ENCODE measurements around the gene ACOXL. TPM values are rescaled to one million over a fixed set of nuclear protein-coding genes. Genes with fewer than 3 reads are reported as not detected.
"Not testable (repeated sequence)": the region's sequence is repeated elsewhere in the genome, so short reads cannot be mapped to it uniquely, and the experiment has no call there.

Gene ACOXL
- total RNA-seq, 4 donors from 2014 or later, result not detected

DNA sequence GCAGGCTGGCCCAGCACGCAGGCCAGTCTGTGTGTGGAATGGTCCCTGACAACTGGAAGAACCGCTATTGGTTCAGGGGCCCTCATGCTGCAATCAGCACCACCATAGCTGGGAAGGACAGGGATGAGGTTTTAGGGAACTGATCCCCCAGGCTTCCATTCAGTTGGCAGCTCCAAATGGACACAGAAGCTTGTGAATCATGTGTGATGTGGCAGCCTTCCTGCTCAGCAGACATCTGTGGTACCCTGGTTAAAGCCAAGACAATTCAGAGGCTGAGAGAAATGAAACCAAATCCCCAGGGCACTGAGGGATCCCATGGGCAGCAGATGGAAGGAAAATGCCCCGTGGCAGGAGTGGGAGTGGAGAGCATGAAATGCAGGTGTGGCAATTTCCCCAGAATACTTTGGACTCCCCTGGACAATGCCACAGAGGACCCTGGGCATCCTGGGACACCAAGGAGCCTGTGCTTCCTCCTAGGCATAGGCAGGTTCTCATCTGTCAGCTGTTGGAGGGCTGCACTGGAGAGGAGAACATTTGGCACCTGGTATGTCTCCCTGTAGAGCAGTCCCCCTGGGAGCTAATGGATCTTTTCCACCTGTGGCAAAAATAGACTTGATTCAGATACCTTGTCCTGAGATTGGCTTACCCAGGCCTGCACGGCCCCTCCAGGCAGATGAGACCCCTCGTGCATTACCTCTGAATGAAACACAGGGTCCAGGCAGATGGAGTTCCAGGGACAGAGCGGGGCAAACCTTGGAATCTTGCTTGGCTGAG lies 226.2 kb downstream of the ACOXL start:
- Histone ChIP-seq H3K4me1 (no peaks in the 10 kb centered on the region), H3K27me3 (no peaks in the 10 kb centered on the region), H3K4me3 (no peak overlapping the region), H3K9me3 (no peaks in the 10 kb centered on the region), H3K36me3 (no peaks in the 10 kb centered on the region), H3K27ac (no peak overlapping the region)
- no peak for DNase-seq
- TF ChIP-seq, protein P1, sequence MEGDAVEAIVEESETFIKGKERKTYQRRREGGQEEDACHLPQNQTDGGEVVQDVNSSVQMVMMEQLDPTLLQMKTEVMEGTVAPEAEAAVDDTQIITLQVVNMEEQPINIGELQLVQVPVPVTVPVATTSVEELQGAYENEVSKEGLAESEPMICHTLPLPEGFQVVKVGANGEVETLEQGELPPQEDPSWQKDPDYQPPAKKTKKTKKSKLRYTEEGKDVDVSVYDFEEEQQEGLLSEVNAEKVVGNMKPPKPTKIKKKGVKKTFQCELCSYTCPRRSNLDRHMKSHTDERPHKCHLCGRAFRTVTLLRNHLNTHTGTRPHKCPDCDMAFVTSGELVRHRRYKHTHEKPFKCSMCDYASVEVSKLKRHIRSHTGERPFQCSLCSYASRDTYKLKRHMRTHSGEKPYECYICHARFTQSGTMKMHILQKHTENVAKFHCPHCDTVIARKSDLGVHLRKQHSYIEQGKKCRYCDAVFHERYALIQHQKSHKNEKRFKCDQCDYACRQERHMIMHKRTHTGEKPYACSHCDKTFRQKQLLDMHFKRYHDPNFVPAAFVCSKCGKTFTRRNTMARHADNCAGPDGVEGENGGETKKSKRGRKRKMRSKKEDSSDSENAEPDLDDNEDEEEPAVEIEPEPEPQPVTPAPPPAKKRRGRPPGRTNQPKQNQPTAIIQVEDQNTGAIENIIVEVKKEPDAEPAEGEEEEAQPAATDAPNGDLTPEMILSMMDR (IDR thresholded peaks at IDR 0.05), result no peak
- TF ChIP-seq POLR2A (IDR thresholded peaks at IDR 0.05), result no peak

DNA sequence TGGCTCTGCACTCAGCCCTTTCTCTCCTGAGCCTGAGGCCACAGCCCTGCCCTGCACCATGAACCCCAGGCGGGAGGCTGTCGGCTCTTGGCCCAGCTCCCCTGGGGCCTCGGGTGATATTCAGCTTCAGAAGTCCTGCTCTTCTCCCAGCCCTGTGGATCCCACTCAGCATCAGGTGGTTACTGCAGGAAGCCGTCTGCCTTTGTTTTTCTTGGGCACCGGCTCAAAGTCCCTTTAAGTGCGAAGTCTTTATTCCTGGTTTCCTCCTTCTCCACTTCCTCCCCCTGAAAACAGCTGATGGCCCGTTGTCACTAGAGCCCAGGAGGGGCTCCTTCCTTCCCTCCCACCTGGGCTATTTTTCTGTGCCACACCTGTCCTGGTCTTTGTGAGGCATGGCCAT lies 226.8 kb downstream of the ACOXL start:
- no peaks in the 10 kb centered on the region for H3K9me3 ChIP-seq
- H3K36me3 ChIP-seq, result no peaks in the 10 kb centered on the region
- TF ChIP-seq, protein P1 (IDR thresholded peaks at IDR 0.05), result no peak
- no peak overlapping the region for H3K4me3 ChIP-seq
- H3K27me3 ChIP-seq, result no peaks in the 10 kb centered on the region
- DNase-seq, result no peak
- H3K4me1 ChIP-seq, result no peaks in the 10 kb centered on the region
- H3K27ac ChIP-seq, result no peak overlapping the region

DNA sequence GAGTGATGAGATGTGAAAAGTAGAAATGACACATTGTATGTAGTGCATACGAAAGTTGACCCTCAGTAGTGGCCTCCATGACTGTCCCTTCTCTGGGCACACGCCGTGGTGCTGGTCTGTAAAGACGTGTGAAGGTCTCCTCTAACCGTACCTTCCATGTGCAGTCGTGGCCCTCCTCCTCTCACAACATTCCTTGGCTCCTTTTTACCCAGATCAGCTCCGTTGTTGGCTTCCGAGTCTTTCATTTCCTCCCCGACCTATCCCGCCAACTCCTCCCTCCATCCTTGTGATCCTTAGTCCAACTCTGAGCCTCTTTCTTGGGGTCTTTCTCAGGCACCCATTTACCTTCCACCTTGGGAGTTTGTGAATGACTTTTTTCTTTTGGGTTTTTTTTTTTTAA lies 227.9 kb downstream of the ACOXL start:
- Histone ChIP-seq H3K27ac (no peak overlapping the region), H3K36me3 (no peaks in the 10 kb centered on the region), H3K4me3 (no peak overlapping the region), H3K4me1 (no peaks in the 10 kb centered on the region), H3K9me3 (no peaks in the 10 kb centered on the region), H3K27me3 (no peaks in the 10 kb centered on the region)
- TF ChIP-seq POLR2A (IDR thresholded peaks at IDR 0.05), result no peak
- TF ChIP-seq, protein P1 (IDR thresholded peaks at IDR 0.05), result no peak
- DNase-seq, result no peak

DNA sequence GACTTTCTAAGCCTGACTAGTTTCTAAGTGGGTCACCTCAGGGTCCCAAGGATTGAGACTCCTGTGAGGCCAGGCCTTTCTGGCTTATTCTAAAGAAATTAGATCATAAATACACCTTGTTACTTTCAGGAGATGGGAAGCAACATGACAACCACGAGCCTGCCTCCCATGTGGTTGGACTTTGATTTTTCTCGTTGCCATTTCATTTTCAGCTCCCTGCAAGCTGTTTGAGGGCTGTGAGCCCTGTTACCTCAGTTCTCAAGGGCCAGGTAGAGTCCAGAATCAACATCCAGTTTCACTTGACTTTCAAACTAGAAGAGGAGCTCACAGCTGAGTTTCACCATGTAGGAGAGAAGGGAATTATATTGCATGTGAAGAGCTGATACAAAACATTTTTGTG lies 228.6 kb downstream of the ACOXL start:
- H3K4me1 ChIP-seq, result no peaks in the 10 kb centered on the region
- no peak overlapping the region for H3K4me3 ChIP-seq
- H3K27me3 ChIP-seq, result no peaks in the 10 kb centered on the region
- H3K36me3 ChIP-seq, result no peaks in the 10 kb centered on the region
- no peak for DNase-seq
- no peak overlapping the region for H3K27ac ChIP-seq
- TF ChIP-seq, protein P1 (IDR thresholded peaks at IDR 0.05), result no peak
- TF ChIP-seq POLR2A (IDR thresholded peaks at IDR 0.05), result no peak
- no peaks in the 10 kb centered on the region for H3K9me3 ChIP-seq

DNA sequence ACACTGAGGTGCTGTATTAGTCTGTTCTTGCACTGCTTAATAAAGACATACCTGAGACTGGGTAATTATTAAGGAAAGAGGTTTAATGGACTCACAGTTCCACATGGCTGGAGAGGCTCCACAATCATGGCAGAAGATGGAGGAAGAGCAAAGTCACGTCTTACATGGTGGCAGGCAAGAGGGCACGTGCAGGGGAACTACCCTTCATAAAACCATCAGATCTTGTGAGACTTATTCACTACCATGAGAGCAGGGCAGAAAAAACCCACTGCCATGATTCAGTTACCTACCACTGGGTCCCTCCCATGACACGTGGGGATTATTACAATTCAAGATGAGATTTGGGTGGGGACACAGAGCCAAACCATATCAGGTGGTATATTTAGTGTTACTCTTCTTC lies 229.3 kb downstream of the ACOXL start:
- not testable (repeated sequence) for H3K27ac ChIP-seq, H3K4me1 ChIP-seq, H3K9me3 ChIP-seq

DNA sequence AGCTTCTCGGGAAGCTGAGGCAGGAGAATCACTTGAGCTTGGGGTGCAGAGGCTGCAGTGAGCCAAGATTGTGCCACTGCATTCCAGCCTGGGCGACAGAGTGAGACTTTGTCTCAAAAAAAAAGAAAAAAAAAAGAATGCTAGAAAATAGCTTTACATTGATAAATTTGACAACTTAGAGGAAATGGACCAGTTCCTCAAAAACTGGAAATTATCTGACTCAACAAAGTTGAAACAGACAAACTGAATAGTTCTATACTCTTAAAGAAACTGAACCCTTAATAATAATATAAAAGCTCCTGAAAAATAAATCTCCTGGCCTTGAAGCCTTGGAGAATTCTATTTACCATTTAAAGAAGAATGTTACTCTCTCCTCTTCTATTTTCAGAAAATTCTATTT lies 237.3 kb downstream of the ACOXL start:
- H3K27ac ChIP-seq, result no peak overlapping the region

More for the DNA sequence above, 229.3 kb downstream of the ACOXL start:
- not testable (repeated sequence) for H3K27me3 ChIP-seq, DNase-seq, H3K36me3 ChIP-seq, H3K4me3 ChIP-seq

More for the DNA sequence above, 237.3 kb downstream of the ACOXL start:
- H3K27me3 ChIP-seq, result no peaks in the 10 kb centered on the region
- no peak overlapping the region for H3K4me3 ChIP-seq
- H3K4me1 ChIP-seq, result no peaks in the 10 kb centered on the region
- TF ChIP-seq, protein P1 (IDR thresholded peaks at IDR 0.05), result no peak
- TF ChIP-seq POLR2A (IDR thresholded peaks at IDR 0.05), result no peak
- no peaks in the 10 kb centered on the region for H3K36me3 ChIP-seq
- H3K9me3 ChIP-seq, result no peaks in the 10 kb centered on the region
- DNase-seq, result no peak
